Measurements from ENCODE around the gene CDC42EP3.

Gene CDC42EP3

GRCh38 chr2:37671009-37671815 lies at the start of gene CDC42EP3:
Gene CDC42EP3 (minus strand): TSS chr2:37671642. CDS start chr2:37646587, 25,055 bp downstream.
- DNase-seq (ENCODE audit: low read depth): no peak

GRCh38 chr2:37721201-37721560 lies 49.7 kb upstream of the CDC42EP3 start:
- peak; percentile 64 for DNase-seq (ENCODE audit: low read depth)

GRCh38 chr2:37720533-37721200 lies 49.2 kb upstream of the CDC42EP3 start:
- no peak for DNase-seq (ENCODE audit: low read depth)

- no peak for DNase-seq (ENCODE audit: low read depth)
These were observed 47.2 kb upstream of the CDC42EP3 start for GRCh38 chr2:37718515-37719161.

- peak; percentile 74 for DNase-seq (ENCODE audit: low read depth)
These were observed 41.8 kb upstream of the CDC42EP3 start for GRCh38 chr2:37713258-37713700.

GRCh38 chr2:37711831-37712230 lies 40.4 kb upstream of the CDC42EP3 start:
- no peak for DNase-seq (ENCODE audit: low read depth)

GRCh38 chr2:37711308-37711731 lies 39.9 kb upstream of the CDC42EP3 start:
- DNase-seq (ENCODE audit: low read depth): peak; percentile 88

GRCh38 chr2:37709111-37709510 lies 37.7 kb upstream of the CDC42EP3 start:
- no peak for DNase-seq (ENCODE audit: low read depth)

- no peak for DNase-seq (ENCODE audit: low read depth)
These were observed 36.7 kb upstream of the CDC42EP3 start for GRCh38 chr2:37708146-37708545.

- DNase-seq (ENCODE audit: low read depth): no peak
These were observed 36.0 kb upstream of the CDC42EP3 start for GRCh38 chr2:37707393-37707792.

GRCh38 chr2:37706334-37707183 lies 35.1 kb upstream of the CDC42EP3 start:
- DNase-seq (ENCODE audit: low read depth): no peak

GRCh38 chr2:37705191-37705590 lies 33.7 kb upstream of the CDC42EP3 start:
- DNase-seq (ENCODE audit: low read depth): no peak

- no peak for DNase-seq (ENCODE audit: low read depth)
These were observed 27.6 kb upstream of the CDC42EP3 start for GRCh38 chr2:37698931-37699481.

- no peak for DNase-seq (ENCODE audit: low read depth)
These were observed 23.9 kb upstream of the CDC42EP3 start for GRCh38 chr2:37695336-37695735.

GRCh38 chr2:37692711-37693110 lies 21.3 kb upstream of the CDC42EP3 start:
- no peak for DNase-seq (ENCODE audit: low read depth)

- DNase-seq (ENCODE audit: low read depth): no peak
These were observed 18.3 kb upstream of the CDC42EP3 start for GRCh38 chr2:37689751-37690150.

- no peak for DNase-seq (ENCODE audit: low read depth)
These were observed 17.5 kb upstream of the CDC42EP3 start for GRCh38 chr2:37688771-37689468.

- DNase-seq (ENCODE audit: low read depth): no peak
These were observed 15.5 kb upstream of the CDC42EP3 start for GRCh38 chr2:37686792-37687526.

GRCh38 chr2:37684809-37685208 lies 13.4 kb upstream of the CDC42EP3 start:
- no peak for DNase-seq (ENCODE audit: low read depth)

Measured in GM04503 (cell line).